Liver (tissue), 9 donors: ENCODE results near the gene DZIP1. TPM values are rescaled to one million over a fixed set of nuclear protein-coding genes. Genes with fewer than 3 reads are reported as not detected.

Experiments
- DNase-seq: peaks from one replicate; pipeline ENCODE4 v3.0.0-alpha.2; 2017; ENCODE audit warnings: low spot score
- H3K27ac ChIP-seq, 2 donors: one replicate each; pipeline ENCODE4 v1.7.0; 2013; ENCODE audit warnings: inconsistent platforms in 2 of 2, low read length in 2 of 2, control low read depth in 1 of 2, low read depth in 1 of 2, mild to moderate bottlenecking in 1 of 2
- H3K27me3 ChIP-seq, 4 donors: one replicate each; pipeline versions ENCODE4 v1.6.1 to v1.7.0; 2013; ENCODE audit warnings: low read length in 3 of 4, inconsistent platforms in 1 of 4, mild to moderate bottlenecking in 1 of 4, moderate library complexity in 1 of 4; ENCODE audit not compliant: control insufficient read depth in 4 of 4, insufficient read depth in 4 of 4
- H3K36me3 ChIP-seq, 4 donors: one replicate each; pipeline versions ENCODE4 v1.6.1 to v1.7.0; 2013; ENCODE audit warnings: low read length in 3 of 4, mild to moderate bottlenecking in 3 of 4, low read depth in 1 of 4, moderate library complexity in 1 of 4; ENCODE audit not compliant: control insufficient read depth in 4 of 4, insufficient read depth in 3 of 4
- H3K4me1 ChIP-seq, 4 donors: one replicate each; pipeline versions ENCODE4 v1.6.1 to v1.7.0; 2013; ENCODE audit warnings: low read length in 3 of 4, mild to moderate bottlenecking in 3 of 4, moderate library complexity in 1 of 4; ENCODE audit not compliant: control insufficient read depth in 4 of 4, insufficient read depth in 4 of 4
- H3K4me3 ChIP-seq, 3 donors: one replicate each; pipeline versions ENCODE4 v1.6.1 to v1.7.0; 2013; ENCODE audit warnings: low read length in 3 of 3, control low read depth in 1 of 3, low read depth in 1 of 3, mild to moderate bottlenecking in 1 of 3
- H3K9ac ChIP-seq, 2 donors: one replicate each; pipeline ENCODE4 v1.7.0; 2013; ENCODE audit warnings: low read length in 2 of 2, mild to moderate bottlenecking in 2 of 2, moderate library complexity in 2 of 2, control low read depth in 1 of 2, low read depth in 1 of 2
- H3K9me3 ChIP-seq, 4 donors: one replicate each; pipeline versions ENCODE4 v1.6.1 to v1.7.0; 2013; ENCODE audit warnings: low read length in 3 of 4; ENCODE audit not compliant: control insufficient read depth in 4 of 4
- FOXA2 ChIP-seq: IDR thresholded peaks from 2 replicates; pipeline ENCODE4 v1.6.1; 2016; ENCODE audit warnings: antibody characterized with exemption
- GABPA ChIP-seq, 2 donors: IDR thresholded peaks in 1 of 2; conservative IDR thresholded peaks in 1 of 2; 2 replicates each; pipeline ENCODE4 v1.6.1; 2016; ENCODE audit warnings: antibody characterized with exemption in 2 of 2, mild to moderate bottlenecking in 1 of 2, moderate library complexity in 1 of 2
- HNF4A ChIP-seq, 2 donors: conservative IDR thresholded peaks; 2 replicates each; pipeline ENCODE4 v1.6.1; 2016; ENCODE audit warnings: antibody characterized with exemption in 2 of 2, mild to moderate bottlenecking in 2 of 2
- HNF4G ChIP-seq: IDR thresholded peaks from 2 replicates; pipeline ENCODE4 v1.6.1; 2016; ENCODE audit warnings: antibody characterized with exemption
- JUND ChIP-seq, 2 donors: IDR thresholded peaks; 2 replicates each; pipeline ENCODE4 v1.6.1; 2016; ENCODE audit warnings: antibody characterized with exemption in 2 of 2
- NR2F2 ChIP-seq: IDR thresholded peaks from 2 replicates; pipeline ENCODE4 v1.6.1; 2016; ENCODE audit warnings: antibody characterized with exemption
- RAD21 ChIP-seq, 2 donors: IDR thresholded peaks; 2 replicates each; pipeline ENCODE4 v1.6.1; 2016; ENCODE audit warnings: antibody characterized with exemption in 2 of 2, mild to moderate bottlenecking in 2 of 2
- RXRA ChIP-seq, 2 donors: IDR thresholded peaks; 2 replicates each; pipeline ENCODE4 v1.6.1; 2017 to 2018; ENCODE audit warnings: antibody characterized with exemption in 2 of 2, mild to moderate bottlenecking in 1 of 2
- SP1 ChIP-seq: IDR thresholded peaks from 2 replicates; pipeline ENCODE4 v1.6.1; 2018; ENCODE audit warnings: antibody characterized with exemption, mild to moderate bottlenecking
- TAF1 ChIP-seq: conservative IDR thresholded peaks from 2 replicates; pipeline ENCODE4 v1.6.1; 2016; ENCODE audit warnings: antibody characterized with exemption, mild to moderate bottlenecking
- YY1 ChIP-seq: IDR thresholded peaks from 2 replicates; pipeline ENCODE4 v1.6.1; 2016; ENCODE audit warnings: antibody characterized with exemption, mild to moderate bottlenecking
- WGBS: extraction: QIAGEN DNeasy Blood & Tissue Kit; methylation state at CpG from one replicate; pipeline ENCODE4 v1.1.7; 2013; 5-methylcytosine and 5-hydroxymethylcytosine counted together
- polyA plus RNA-seq, 2 donors: library from polyadenylated mRNA; stranded (reverse) in 1 of 2; unstranded in 1 of 2; fragments of 200-250 nt in 1 of 2; fragments of >200 nt in 1 of 2; fragmentation: Nextera tagmentation in 1 of 2; extraction: Ambion mirVana in 1 of 2; gene quantifications; one replicate each; pipeline versions ENCODE4 v1.2.1 to v1.2.3, GENCODE V29; 2013 to 2015
- total RNA-seq, 2 donors: library from RNA; depleted of rRNA; stranded (reverse); fragments of >200 nt; gene quantifications; one replicate each; pipeline ENCODE4 v1.2.3, GENCODE V29; 2014
- TF ChIP-seq, protein P1 (sequence below): IDR thresholded peaks from 2 replicates; pipeline ENCODE4 v1.6.1; 2016; ENCODE audit warnings: antibody characterized with exemption
- TF ChIP-seq, protein P2 (sequence below): IDR thresholded peaks from 2 replicates; pipeline ENCODE4 v1.6.1; 2016; ENCODE audit warnings: antibody characterized with exemption
- TF ChIP-seq, protein P3 (sequence below): IDR thresholded peaks from 2 replicates; pipeline ENCODE4 v1.6.1; 2016; ENCODE audit warnings: antibody characterized with exemption, mild to moderate bottlenecking
- TF ChIP-seq, protein P4 (sequence below): IDR thresholded peaks from 2 replicates; pipeline ENCODE4 v1.6.1; 2016; ENCODE audit warnings: antibody characterized with exemption
- TF ChIP-seq, protein P5 (sequence below): fragments of 150-350 bp; IDR thresholded peaks from 2 replicates; pipeline ENCODE4 v1.5.1; 2017; ENCODE audit warnings: improper control_type of control experiment, low read depth, low read length; ENCODE audit not compliant: missing input control
- donor health status: healthy.
- donor health status: healthy.
- donor health status: healthy.
- donor health status: healthy.
- donor health status: healthy.

The DZIP1 gene
- total and polyA plus RNA-seq, 4 donors, result 0.46 to 2.0 (median 1.3) TPM

DNA sequence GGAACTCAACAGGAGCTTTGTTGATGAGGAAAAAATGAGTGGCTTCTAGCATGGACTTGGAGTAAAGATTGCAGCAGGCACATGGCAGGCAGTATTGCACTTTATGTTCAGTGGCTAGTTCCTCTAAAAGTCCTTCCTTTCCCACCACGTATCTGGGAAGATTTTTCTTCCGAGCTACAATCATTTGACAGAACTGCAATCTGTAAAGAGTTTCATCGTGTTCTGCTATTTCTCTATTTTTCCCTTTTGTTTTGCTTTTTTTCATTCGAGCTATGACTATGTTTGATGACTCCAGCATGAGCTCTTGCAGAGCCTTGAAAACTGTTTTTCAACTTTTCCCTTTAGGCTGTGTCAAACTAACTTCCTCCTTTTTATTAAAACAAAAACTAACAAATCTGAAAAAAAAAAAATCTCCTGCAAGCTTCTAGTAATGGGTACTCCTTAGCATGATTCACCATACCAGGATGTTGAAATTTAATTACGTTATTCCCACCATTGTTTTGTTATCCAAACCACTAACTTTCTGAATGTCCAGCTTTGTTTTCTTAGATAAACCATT, 79.7 kb downstream of the DZIP1 start:
- Histone ChIP-seq H3K27ac (no peak overlapping the region), H3K4me1 (no peaks in the 10 kb centered on the region), H3K9me3 (no peaks in the 10 kb centered on the region), H3K36me3 (no peaks in the 10 kb centered on the region), H3K27me3 (no peaks in the 10 kb centered on the region), H3K9ac (no peak overlapping the region), H3K4me3 (no peak overlapping the region)
- TF ChIP-seq TAF1, result no peak
- TF ChIP-seq NR2F2, result no peak
- TF ChIP-seq, protein P1, sequence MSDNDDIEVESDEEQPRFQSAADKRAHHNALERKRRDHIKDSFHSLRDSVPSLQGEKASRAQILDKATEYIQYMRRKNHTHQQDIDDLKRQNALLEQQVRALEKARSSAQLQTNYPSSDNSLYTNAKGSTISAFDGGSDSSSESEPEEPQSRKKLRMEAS, result no peak
- TF ChIP-seq, protein P2, sequence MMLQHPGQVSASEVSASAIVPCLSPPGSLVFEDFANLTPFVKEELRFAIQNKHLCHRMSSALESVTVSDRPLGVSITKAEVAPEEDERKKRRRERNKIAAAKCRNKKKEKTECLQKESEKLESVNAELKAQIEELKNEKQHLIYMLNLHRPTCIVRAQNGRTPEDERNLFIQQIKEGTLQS, result no peak
- TF ChIP-seq, protein P3, sequence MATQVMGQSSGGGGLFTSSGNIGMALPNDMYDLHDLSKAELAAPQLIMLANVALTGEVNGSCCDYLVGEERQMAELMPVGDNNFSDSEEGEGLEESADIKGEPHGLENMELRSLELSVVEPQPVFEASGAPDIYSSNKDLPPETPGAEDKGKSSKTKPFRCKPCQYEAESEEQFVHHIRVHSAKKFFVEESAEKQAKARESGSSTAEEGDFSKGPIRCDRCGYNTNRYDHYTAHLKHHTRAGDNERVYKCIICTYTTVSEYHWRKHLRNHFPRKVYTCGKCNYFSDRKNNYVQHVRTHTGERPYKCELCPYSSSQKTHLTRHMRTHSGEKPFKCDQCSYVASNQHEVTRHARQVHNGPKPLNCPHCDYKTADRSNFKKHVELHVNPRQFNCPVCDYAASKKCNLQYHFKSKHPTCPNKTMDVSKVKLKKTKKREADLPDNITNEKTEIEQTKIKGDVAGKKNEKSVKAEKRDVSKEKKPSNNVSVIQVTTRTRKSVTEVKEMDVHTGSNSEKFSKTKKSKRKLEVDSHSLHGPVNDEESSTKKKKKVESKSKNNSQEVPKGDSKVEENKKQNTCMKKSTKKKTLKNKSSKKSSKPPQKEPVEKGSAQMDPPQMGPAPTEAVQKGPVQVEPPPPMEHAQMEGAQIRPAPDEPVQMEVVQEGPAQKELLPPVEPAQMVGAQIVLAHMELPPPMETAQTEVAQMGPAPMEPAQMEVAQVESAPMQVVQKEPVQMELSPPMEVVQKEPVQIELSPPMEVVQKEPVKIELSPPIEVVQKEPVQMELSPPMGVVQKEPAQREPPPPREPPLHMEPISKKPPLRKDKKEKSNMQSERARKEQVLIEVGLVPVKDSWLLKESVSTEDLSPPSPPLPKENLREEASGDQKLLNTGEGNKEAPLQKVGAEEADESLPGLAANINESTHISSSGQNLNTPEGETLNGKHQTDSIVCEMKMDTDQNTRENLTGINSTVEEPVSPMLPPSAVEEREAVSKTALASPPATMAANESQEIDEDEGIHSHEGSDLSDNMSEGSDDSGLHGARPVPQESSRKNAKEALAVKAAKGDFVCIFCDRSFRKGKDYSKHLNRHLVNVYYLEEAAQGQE, result no peak
- no peak for TF ChIP-seq YY1
- TF ChIP-seq JUND (IDR thresholded peaks at IDR 0.05), result no peak
- no peak for TF ChIP-seq GABPA (IDR thresholded peaks at IDR 0.05 in 1 of 2, conservative IDR thresholded peaks at IDR 0.05 in 1 of 2)
- TF ChIP-seq, protein P4, sequence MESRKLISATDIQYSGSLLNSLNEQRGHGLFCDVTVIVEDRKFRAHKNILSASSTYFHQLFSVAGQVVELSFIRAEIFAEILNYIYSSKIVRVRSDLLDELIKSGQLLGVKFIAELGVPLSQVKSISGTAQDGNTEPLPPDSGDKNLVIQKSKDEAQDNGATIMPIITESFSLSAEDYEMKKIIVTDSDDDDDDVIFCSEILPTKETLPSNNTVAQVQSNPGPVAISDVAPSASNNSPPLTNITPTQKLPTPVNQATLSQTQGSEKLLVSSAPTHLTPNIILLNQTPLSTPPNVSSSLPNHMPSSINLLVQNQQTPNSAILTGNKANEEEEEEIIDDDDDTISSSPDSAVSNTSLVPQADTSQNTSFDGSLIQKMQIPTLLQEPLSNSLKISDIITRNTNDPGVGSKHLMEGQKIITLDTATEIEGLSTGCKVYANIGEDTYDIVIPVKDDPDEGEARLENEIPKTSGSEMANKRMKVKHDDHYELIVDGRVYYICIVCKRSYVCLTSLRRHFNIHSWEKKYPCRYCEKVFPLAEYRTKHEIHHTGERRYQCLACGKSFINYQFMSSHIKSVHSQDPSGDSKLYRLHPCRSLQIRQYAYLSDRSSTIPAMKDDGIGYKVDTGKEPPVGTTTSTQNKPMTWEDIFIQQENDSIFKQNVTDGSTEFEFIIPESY, result no peak
- no peak for TF ChIP-seq RXRA (IDR thresholded peaks at IDR 0.05)
- no peak for TF ChIP-seq HNF4G
- no peak for TF ChIP-seq FOXA2
- no peak for TF ChIP-seq SP1
- no peak for TF ChIP-seq RAD21 (IDR thresholded peaks at IDR 0.05)
- TF ChIP-seq HNF4A (conservative IDR thresholded peaks at IDR 0.05), result no peak
- WGBS, result 53% methylated on average over 5 of the region's 5 CpGs
- no peak for DNase-seq

DNA sequence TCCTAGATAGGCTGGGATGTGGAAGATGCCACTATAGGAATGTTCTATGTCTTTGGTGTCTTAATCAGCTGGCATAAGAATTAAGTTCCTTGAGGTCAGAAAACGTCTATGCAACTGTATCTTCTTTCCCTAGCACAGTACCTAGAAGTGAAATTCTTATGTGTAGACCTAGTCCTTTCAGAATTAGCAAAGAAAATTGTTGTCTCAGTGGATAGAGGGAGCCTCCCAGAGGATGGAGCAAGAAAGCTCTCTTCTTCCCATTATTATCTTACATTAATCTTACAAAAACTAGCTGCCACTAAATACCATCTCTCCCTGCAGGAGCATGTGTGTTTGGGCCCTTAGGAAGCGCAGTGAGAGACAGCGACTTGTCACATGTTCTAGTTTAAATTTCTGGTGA, 80.4 kb downstream of the DZIP1 start:
- H3K27ac ChIP-seq, result no peak overlapping the region
- H3K4me3 ChIP-seq, result no peak overlapping the region
- no peaks in the 10 kb centered on the region for H3K9me3 ChIP-seq
- no peak for DNase-seq
- TF ChIP-seq, protein P5, sequence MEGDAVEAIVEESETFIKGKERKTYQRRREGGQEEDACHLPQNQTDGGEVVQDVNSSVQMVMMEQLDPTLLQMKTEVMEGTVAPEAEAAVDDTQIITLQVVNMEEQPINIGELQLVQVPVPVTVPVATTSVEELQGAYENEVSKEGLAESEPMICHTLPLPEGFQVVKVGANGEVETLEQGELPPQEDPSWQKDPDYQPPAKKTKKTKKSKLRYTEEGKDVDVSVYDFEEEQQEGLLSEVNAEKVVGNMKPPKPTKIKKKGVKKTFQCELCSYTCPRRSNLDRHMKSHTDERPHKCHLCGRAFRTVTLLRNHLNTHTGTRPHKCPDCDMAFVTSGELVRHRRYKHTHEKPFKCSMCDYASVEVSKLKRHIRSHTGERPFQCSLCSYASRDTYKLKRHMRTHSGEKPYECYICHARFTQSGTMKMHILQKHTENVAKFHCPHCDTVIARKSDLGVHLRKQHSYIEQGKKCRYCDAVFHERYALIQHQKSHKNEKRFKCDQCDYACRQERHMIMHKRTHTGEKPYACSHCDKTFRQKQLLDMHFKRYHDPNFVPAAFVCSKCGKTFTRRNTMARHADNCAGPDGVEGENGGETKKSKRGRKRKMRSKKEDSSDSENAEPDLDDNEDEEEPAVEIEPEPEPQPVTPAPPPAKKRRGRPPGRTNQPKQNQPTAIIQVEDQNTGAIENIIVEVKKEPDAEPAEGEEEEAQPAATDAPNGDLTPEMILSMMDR, result no peak
- TF ChIP-seq GABPA (IDR thresholded peaks at IDR 0.05 in 1 of 2, conservative IDR thresholded peaks at IDR 0.05 in 1 of 2) (no peak), YY1 (no peak), FOXA2 (no peak)
- TF ChIP-seq, protein P3, result no peak
- TF ChIP-seq, protein P2, result no peak
- no peaks in the 10 kb centered on the region for H3K4me1 ChIP-seq
- H3K27me3 ChIP-seq, result no peaks in the 10 kb centered on the region
- no peaks in the 10 kb centered on the region for H3K36me3 ChIP-seq
- H3K9ac ChIP-seq, result no peak overlapping the region
- 68% methylated on average over 3 of the region's 3 CpGs for WGBS
